HepG2 (cell line): ENCODE measurements around the gene NKRF. TPM values are rescaled to one million over a fixed set of nuclear protein-coding genes. Genes with fewer than 3 reads are reported as not detected.
A peak's percentile ranks its signal among the peaks of the same experiment; 100 is the strongest.

Source experiments
- HOXA5 ChIP-seq: sonication (generic); formaldehyde crosslinking; IDR thresholded peaks from 2 replicates; pipeline ENCODE4 v1.4.0; 2020; ENCODE audit warnings: missing genetic modification reagents
- KAT8 ChIP-seq: IDR thresholded peaks from 2 replicates; pipeline ENCODE4 v1.6.1; 2016; ENCODE audit warnings: missing genetic modification reagents, missing compliant biosample characterization
- KLF6 ChIP-seq: IDR thresholded peaks from 2 replicates; pipeline ENCODE4 v1.8.0; 2016; ENCODE audit warnings: missing biosample characterization, missing genetic modification reagents
- MEIS1 ChIP-seq: sonication (generic); formaldehyde crosslinking; IDR thresholded peaks from 2 replicates; pipeline ENCODE4 v1.9.0; 2021; ENCODE audit warnings: mild to moderate bottlenecking, missing genetic modification reagents, moderate library complexity, borderline replicate concordance
- MEIS2 ChIP-seq: sonication (generic); formaldehyde crosslinking; IDR thresholded peaks from 2 replicates; pipeline ENCODE4 v1.9.0; 2021; ENCODE audit warnings: mild to moderate bottlenecking, missing genetic modification reagents
- NAIF1 ChIP-seq: sonication (generic); formaldehyde crosslinking; IDR thresholded peaks from 2 replicates; pipeline ENCODE4 v1.5.0; 2020; ENCODE audit warnings: mild to moderate bottlenecking, missing genetic modification reagents, borderline replicate concordance
- NR2F1 ChIP-seq, 2 experiments: fragments of 450-650 bp in 1 of 2; formaldehyde crosslinking in 1 of 2; IDR thresholded peaks; 2 replicates each; pipeline versions ENCODE4 v1.5.0 to v1.6.1; 2016 to 2020; ENCODE audit warnings: mild to moderate bottlenecking in 1 of 2, missing compliant biosample characterization in 1 of 2, missing genetic modification reagents in 1 of 2, moderate library complexity in 1 of 2
- ONECUT2 ChIP-seq: sonication (generic); formaldehyde crosslinking; IDR thresholded peaks from 2 replicates; pipeline ENCODE4 v1.4.0; 2020; ENCODE audit warnings: missing genetic modification reagents
- RORA ChIP-seq: sonication (generic); formaldehyde crosslinking; IDR thresholded peaks from 2 replicates; pipeline ENCODE4 v1.5.0; 2020; ENCODE audit warnings: mild to moderate bottlenecking, missing genetic modification reagents, moderate library complexity
- ZMYM4 ChIP-seq: sonication (generic); formaldehyde crosslinking; IDR thresholded peaks from 2 replicates; pipeline ENCODE4 v1.8.1; 2023; ENCODE audit warnings: mild to moderate bottlenecking, missing genetic modification reagents
- ZNF251 ChIP-seq: sonication (generic); formaldehyde crosslinking; IDR thresholded peaks from 2 replicates; pipeline ENCODE4 v1.9.0; 2021; ENCODE audit warnings: mild to moderate bottlenecking, missing genetic modification reagents
- ZNF260 ChIP-seq: sonication (generic); formaldehyde crosslinking; IDR thresholded peaks from 2 replicates; pipeline ENCODE4 v1.4.0; 2020; ENCODE audit warnings: missing genetic modification reagents, low read depth, mild to moderate bottlenecking, borderline replicate concordance
- ZNF34 ChIP-seq: sonication (generic); formaldehyde crosslinking; IDR thresholded peaks from 2 replicates; pipeline ENCODE4 v1.4.0; 2020; ENCODE audit warnings: mild to moderate bottlenecking, missing genetic modification reagents, borderline replicate concordance
- ZNF839 ChIP-seq: sonication (generic); formaldehyde crosslinking; IDR thresholded peaks from 2 replicates; pipeline ENCODE4 v1.4.0; 2020; ENCODE audit warnings: missing genetic modification reagents, mild to moderate bottlenecking, borderline replicate concordance
- polyA plus RNA-seq, 8 experiments: library from polyadenylated mRNA; depleted of rRNA in 3 of 8; stranded (reverse) in 7 of 8; unstranded in 1 of 8; fragments of >200 nt; fragmentation: Illumina TruSeq in 4 of 8; extraction: Trizol in 4 of 8; gene quantifications; 2 replicates each; pipeline versions ENCODE4 v1.2.1 to v1.2.3, GENCODE V29; 2011 to 2016; ENCODE audit warnings: low read depth in 4 of 8, missing spikeins in 1 of 8, mixed read lengths in 1 of 8; ENCODE audit not compliant: insufficient read depth in 1 of 8
- total RNA-seq, 5 experiments: library from RNA; depleted of rRNA; stranded (reverse); fragments of >200 nt; fragmentation: Illumina TruSeq; extraction: Trizol; gene quantifications; 2 replicates each; pipeline ENCODE4 v1.2.3, GENCODE V29; 2016; ENCODE audit warnings: low read depth in 1 of 5
- TF ChIP-seq, protein P1 (sequence below): sonication (generic); formaldehyde crosslinking; conservative IDR thresholded peaks from 2 replicates; pipeline ENCODE4 v1.8.0; 2022; ENCODE audit warnings: low read depth, missing genetic modification reagents
- TF ChIP-seq, protein P2 (sequence below): sonication (generic); formaldehyde crosslinking; IDR thresholded peaks from 2 replicates; pipeline ENCODE4 v1.4.0; 2020; ENCODE audit warnings: missing genetic modification reagents, borderline replicate concordance
- TF ChIP-seq, protein P3 (sequence below): sonication (generic); formaldehyde crosslinking; IDR thresholded peaks from 2 replicates; pipeline ENCODE4 v1.4.0; 2020; ENCODE audit warnings: missing genetic modification reagents, borderline replicate concordance
- TF ChIP-seq, protein P4 (sequence below): sonication (generic); formaldehyde crosslinking; IDR thresholded peaks from 2 replicates; pipeline ENCODE4 v1.5.0; 2020; ENCODE audit warnings: missing genetic modification reagents

The NKRF gene
- total and polyA plus RNA-seq, 2 of the 13 experiments (the other 11 are each of a cell fraction or from before 2014, with no cell fraction given): 3.3 to 6.0 TPM

- TF ChIP-seq, protein P1, sequence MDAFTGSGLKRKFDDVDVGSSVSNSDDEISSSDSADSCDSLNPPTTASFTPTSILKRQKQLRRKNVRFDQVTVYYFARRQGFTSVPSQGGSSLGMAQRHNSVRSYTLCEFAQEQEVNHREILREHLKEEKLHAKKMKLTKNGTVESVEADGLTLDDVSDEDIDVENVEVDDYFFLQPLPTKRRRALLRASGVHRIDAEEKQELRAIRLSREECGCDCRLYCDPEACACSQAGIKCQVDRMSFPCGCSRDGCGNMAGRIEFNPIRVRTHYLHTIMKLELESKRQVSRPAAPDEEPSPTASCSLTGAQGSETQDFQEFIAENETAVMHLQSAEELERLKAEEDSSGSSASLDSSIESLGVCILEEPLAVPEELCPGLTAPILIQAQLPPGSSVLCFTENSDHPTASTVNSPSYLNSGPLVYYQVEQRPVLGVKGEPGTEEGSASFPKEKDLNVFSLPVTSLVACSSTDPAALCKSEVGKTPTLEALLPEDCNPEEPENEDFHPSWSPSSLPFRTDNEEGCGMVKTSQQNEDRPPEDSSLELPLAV: no peak
- TF ChIP-seq ZMYM4: peak; percentile 67
- TF ChIP-seq, protein P2, sequence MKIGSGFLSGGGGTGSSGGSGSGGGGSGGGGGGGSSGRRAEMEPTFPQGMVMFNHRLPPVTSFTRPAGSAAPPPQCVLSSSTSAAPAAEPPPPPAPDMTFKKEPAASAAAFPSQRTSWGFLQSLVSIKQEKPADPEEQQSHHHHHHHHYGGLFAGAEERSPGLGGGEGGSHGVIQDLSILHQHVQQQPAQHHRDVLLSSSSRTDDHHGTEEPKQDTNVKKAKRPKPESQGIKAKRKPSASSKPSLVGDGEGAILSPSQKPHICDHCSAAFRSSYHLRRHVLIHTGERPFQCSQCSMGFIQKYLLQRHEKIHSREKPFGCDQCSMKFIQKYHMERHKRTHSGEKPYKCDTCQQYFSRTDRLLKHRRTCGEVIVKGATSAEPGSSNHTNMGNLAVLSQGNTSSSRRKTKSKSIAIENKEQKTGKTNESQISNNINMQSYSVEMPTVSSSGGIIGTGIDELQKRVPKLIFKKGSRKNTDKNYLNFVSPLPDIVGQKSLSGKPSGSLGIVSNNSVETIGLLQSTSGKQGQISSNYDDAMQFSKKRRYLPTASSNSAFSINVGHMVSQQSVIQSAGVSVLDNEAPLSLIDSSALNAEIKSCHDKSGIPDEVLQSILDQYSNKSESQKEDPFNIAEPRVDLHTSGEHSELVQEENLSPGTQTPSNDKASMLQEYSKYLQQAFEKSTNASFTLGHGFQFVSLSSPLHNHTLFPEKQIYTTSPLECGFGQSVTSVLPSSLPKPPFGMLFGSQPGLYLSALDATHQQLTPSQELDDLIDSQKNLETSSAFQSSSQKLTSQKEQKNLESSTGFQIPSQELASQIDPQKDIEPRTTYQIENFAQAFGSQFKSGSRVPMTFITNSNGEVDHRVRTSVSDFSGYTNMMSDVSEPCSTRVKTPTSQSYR (CRISPR knock-in tag): no peak
- TF ChIP-seq, protein P3, sequence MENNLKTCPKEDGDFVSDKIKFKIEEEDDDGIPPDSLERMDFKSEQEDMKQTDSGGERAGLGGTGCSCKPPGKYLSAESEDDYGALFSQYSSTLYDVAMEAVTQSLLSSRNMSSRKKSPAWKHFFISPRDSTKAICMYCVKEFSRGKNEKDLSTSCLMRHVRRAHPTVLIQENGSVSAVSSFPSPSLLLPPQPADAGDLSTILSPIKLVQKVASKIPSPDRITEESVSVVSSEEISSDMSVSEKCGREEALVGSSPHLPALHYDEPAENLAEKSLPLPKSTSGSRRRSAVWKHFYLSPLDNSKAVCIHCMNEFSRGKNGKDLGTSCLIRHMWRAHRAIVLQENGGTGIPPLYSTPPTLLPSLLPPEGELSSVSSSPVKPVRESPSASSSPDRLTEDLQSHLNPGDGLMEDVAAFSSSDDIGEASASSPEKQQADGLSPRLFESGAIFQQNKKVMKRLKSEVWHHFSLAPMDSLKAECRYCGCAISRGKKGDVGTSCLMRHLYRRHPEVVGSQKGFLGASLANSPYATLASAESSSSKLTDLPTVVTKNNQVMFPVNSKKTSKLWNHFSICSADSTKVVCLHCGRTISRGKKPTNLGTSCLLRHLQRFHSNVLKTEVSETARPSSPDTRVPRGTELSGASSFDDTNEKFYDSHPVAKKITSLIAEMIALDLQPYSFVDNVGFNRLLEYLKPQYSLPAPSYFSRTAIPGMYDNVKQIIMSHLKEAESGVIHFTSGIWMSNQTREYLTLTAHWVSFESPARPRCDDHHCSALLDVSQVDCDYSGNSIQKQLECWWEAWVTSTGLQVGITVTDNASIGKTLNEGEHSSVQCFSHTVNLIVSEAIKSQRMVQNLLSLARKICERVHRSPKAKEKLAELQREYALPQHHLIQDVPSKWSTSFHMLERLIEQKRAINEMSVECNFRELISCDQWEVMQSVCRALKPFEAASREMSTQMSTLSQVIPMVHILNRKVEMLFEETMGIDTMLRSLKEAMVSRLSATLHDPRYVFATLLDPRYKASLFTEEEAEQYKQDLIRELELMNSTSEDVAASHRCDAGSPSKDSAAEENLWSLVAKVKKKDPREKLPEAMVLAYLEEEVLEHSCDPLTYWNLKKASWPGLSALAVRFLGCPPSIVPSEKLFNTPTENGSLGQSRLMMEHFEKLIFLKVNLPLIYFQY (CRISPR knock-in tag): no peak
- TF ChIP-seq ZNF34 (CRISPR knock-in tag): no peak
- no peak for TF ChIP-seq ZNF251 (CRISPR knock-in tag)
- no peak for TF ChIP-seq ONECUT2 (CRISPR knock-in tag)
- no peak for TF ChIP-seq HOXA5
- TF ChIP-seq, protein P4, sequence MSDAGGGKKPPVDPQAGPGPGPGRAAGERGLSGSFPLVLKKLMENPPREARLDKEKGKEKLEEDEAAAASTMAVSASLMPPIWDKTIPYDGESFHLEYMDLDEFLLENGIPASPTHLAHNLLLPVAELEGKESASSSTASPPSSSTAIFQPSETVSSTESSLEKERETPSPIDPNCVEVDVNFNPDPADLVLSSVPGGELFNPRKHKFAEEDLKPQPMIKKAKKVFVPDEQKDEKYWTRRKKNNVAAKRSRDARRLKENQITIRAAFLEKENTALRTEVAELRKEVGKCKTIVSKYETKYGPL: no peak
- TF ChIP-seq ZNF260 (CRISPR knock-in tag): no peak
- TF ChIP-seq NAIF1 (CRISPR knock-in tag): peak; percentile 18; the same call in 1 of the 2 replicates
- no peak for TF ChIP-seq MEIS2 (CRISPR knock-in tag)
- TF ChIP-seq RORA (CRISPR knock-in tag): no peak
- TF ChIP-seq NR2F1 (CRISPR knock-in tag; IDR thresholded peaks at IDR 0.05): no peak
- peak; percentile 35; the same call in 1 of the 2 replicates for TF ChIP-seq KLF6
- TF ChIP-seq MEIS1 (CRISPR knock-in tag): no peak
- TF ChIP-seq KAT8 (CRISPR knock-in tag): 0 out of 2 replicates have a peak, but pooled peaks have one; percentile 47
- no peak for TF ChIP-seq ZNF839 (CRISPR knock-in tag)
Observed at GRCh38 chrX:119574394-119575266, 31.6 kb downstream of the NKRF start, which contains the start of gene UBE2A (continued).
